Measurements from ENCODE around the gene DUOX2. TPM values are rescaled to one million over a fixed set of nuclear protein-coding genes. Genes with fewer than 3 reads are reported as not detected.
"Not testable (repeated sequence)": the region's sequence is repeated elsewhere in the genome, so short reads cannot be mapped to it uniquely, and the experiment has no call there.

Gene DUOX2
- total RNA-seq, 4 donors from 2014 or later, result under 0.01 to 0.86 (median 0.10) TPM

DNA sequence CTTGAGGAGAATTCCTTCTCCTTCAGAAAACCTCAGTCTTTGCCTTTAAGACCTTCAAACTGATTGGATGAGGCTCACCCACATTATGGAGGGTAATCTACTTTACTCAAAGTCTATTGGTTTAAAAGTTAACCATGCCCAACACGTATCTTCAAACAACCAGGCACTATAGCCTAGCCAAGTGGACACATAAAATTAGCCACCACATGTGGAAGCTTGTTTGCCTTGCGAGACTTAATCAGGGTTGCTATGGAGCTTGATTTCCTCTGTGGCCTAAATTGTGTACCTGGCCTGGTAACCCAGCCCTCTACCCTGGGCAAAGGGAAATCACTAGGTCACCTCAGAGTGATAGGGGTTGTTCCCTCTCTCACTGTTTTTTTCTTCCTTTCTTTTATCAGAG, 71.1 kb downstream of the DUOX2 start:
- no CpG with 5 or more reads among the region's 2 CpGs for WGBS
- not testable (repeated sequence) for DNase-seq (ENCODE audit: extremely low spot score)

More for the DNA sequence above, 71.1 kb downstream of the DUOX2 start:
- H3K27ac ChIP-seq (replicated peaks in 1 of 4); H3K9me3 ChIP-seq; intact Hi-C loops (cut with DNase I); H3K4me1 ChIP-seq; H3K27me3 ChIP-seq; H3K4me3 ChIP-seq: not testable (repeated sequence)
- peaks cover 0 to 11% (median 7%) of the 10 kb centered on the region in 4 donors for H3K36me3 ChIP-seq

Small RNA genes lying within 50 kb of the gene (small RNA-seq; reads per million reads assigned to genes)
- gene RF00019, result 0 reads per million in 3 donors

Other genes starting within 250 kb of the DUOX2 start
- not detected for gene TERB2, start 157.5 kb downstream of the DUOX2 start, total RNA-seq
- gene SORD, start 91.0 kb downstream of the DUOX2 start, total RNA-seq, result 1 to 10 TPM; 3.3 to 6.6 (median 5.9) TPM
- under 1 TPM in 2 of 4 donors, not detected in 2; 0.42 to 0.52 TPM for gene DUOXA2, start 154 bp upstream of the DUOX2 start, total RNA-seq
- gene DUOXA1, start 15.7 kb upstream of the DUOX2 start, total RNA-seq, result under 1 TPM in 2 of 4 donors, not detected in 2; 0.13 to 0.52 TPM
- 1 to 10 TPM in 1 of 4 donors, under 1 TPM in 3; 0.33 to 1.7 (median 0.61) TPM for gene DUOX1, start 15.8 kb upstream of the DUOX2 start, total RNA-seq
- gene SHF, start 73.8 kb upstream of the DUOX2 start, total RNA-seq, result 10 to 100 TPM in 2 of 4 donors, 1 to 10 TPM in 2; 4.6 to 15.4 (median 10.2) TPM
- not detected for gene SLC28A2, start 138.1 kb upstream of the DUOX2 start, total RNA-seq

Data from esophagus muscularis mucosa (tissue), 4 donors.